H9 (cell line): ENCODE measurements around the gene ALAS1. TPM values are rescaled to one million over a fixed set of nuclear protein-coding genes. Genes with fewer than 3 reads are reported as not detected.

Source experiments
- DNase-seq: peaks from one replicate; pipeline ENCODE4 v3.0.0-alpha.2; 2017
- H2AFZ ChIP-seq: one replicate; pipeline ENCODE4 v1.6.1; 2013; ENCODE audit warnings: mild to moderate bottlenecking, low read length, control low read depth, moderate library complexity
- H2AK5ac ChIP-seq: 2 replicates; pipeline ENCODE4 v1.6.1; 2013; ENCODE audit warnings: low read length, control low read depth, mixed read lengths; ENCODE audit not compliant: insufficient read length
- H2BK120ac ChIP-seq: one replicate; pipeline ENCODE4 v1.6.1; 2013; ENCODE audit warnings: low read depth, mild to moderate bottlenecking, low read length, control low read depth, inconsistent platforms; ENCODE audit not compliant: poor library complexity, severe bottlenecking
- H2BK12ac ChIP-seq: 2 replicates; pipeline ENCODE4 v1.6.1; 2013; ENCODE audit warnings: low read length, control low read depth, mixed read lengths, low read depth; ENCODE audit not compliant: insufficient read length
- H2BK15ac ChIP-seq: 2 replicates; pipeline ENCODE4 v1.6.1; 2013; ENCODE audit warnings: low read depth, low read length, control low read depth
- H2BK20ac ChIP-seq: one replicate; pipeline ENCODE4 v1.6.1; 2013; ENCODE audit warnings: low read depth, mild to moderate bottlenecking, low read length, control low read depth, inconsistent platforms; ENCODE audit not compliant: poor library complexity, severe bottlenecking
- H2BK5ac ChIP-seq: 2 replicates; pipeline ENCODE4 v1.6.1; 2013; ENCODE audit warnings: low read length, control low read depth, mixed read lengths; ENCODE audit not compliant: insufficient read length
- H3K14ac ChIP-seq: 2 replicates; pipeline ENCODE4 v1.6.1; 2013; ENCODE audit warnings: low read length, control low read depth; ENCODE audit not compliant: insufficient read depth
- H3K18ac ChIP-seq: 2 replicates; pipeline ENCODE4 v1.6.1; 2013; ENCODE audit warnings: low read depth, mild to moderate bottlenecking, mixed read lengths, low read length, control low read depth; ENCODE audit not compliant: insufficient read length
- H3K23ac ChIP-seq: 2 replicates; pipeline ENCODE4 v1.6.1; 2013; ENCODE audit warnings: low read length, control low read depth, mixed read lengths, low read depth; ENCODE audit not compliant: insufficient read length
- H3K23me2 ChIP-seq: 2 replicates; pipeline ENCODE4 v1.6.1; 2013; ENCODE audit warnings: low read depth, mild to moderate bottlenecking, mixed read lengths, low read length, control low read depth; ENCODE audit not compliant: insufficient read length, poor library complexity, severe bottlenecking
- H3K27ac ChIP-seq: 2 replicates; pipeline ENCODE4 v1.5.1; 2013; ENCODE audit warnings: low read length, control low read depth, mixed read lengths, low read depth; ENCODE audit not compliant: insufficient read length
- H3K27me3 ChIP-seq: 2 replicates; pipeline ENCODE4 v1.6.1; 2013; ENCODE audit warnings: low read length, control low read depth, inconsistent platforms; ENCODE audit not compliant: insufficient read depth
- H3K4ac ChIP-seq: 2 replicates; pipeline ENCODE4 v1.6.1; 2013; ENCODE audit warnings: low read depth, mild to moderate bottlenecking, control low read depth, inconsistent platforms, low read length, moderate library complexity
- H3K4me1 ChIP-seq: 2 replicates; pipeline ENCODE4 v1.6.1; 2013; ENCODE audit warnings: low read length, control low read depth, inconsistent platforms; ENCODE audit not compliant: insufficient read depth
- H3K4me2 ChIP-seq: 2 replicates; pipeline ENCODE4 v1.6.1; 2013; ENCODE audit warnings: low read length, control low read depth, mixed read lengths; ENCODE audit not compliant: insufficient read length, insufficient read depth
- H3K56ac ChIP-seq: 2 replicates; pipeline ENCODE4 v1.6.1; 2013; ENCODE audit warnings: low read depth, mild to moderate bottlenecking, mixed read lengths, low read length, control low read depth; ENCODE audit not compliant: insufficient read length
- H3K79me1 ChIP-seq: 2 replicates; pipeline ENCODE4 v1.6.1; 2013; ENCODE audit warnings: low read depth, mild to moderate bottlenecking, moderate library complexity, low read length, control low read depth, inconsistent platforms; ENCODE audit not compliant: insufficient read depth, poor library complexity, severe bottlenecking
- H3K79me2 ChIP-seq: 2 replicates; pipeline ENCODE4 v1.6.1; 2013; ENCODE audit warnings: low read length, control low read depth, inconsistent platforms; ENCODE audit not compliant: insufficient read depth
- H3K9ac ChIP-seq: 2 replicates; pipeline ENCODE4 v1.6.1; 2013; ENCODE audit warnings: low read length, control low read depth, mixed read lengths; ENCODE audit not compliant: insufficient read length; ENCODE audit errors: extremely low read depth
- H3K9me3 ChIP-seq: one replicate; pipeline ENCODE4 v1.6.1; 2013; ENCODE audit warnings: low read depth, low read length, inconsistent platforms; ENCODE audit not compliant: control insufficient read depth
- H3T11ph ChIP-seq: one replicate; pipeline ENCODE4 v1.6.1; 2013; ENCODE audit warnings: mild to moderate bottlenecking, low read length, control low read depth, inconsistent platforms
- H4K20me1 ChIP-seq: one replicate; pipeline ENCODE4 v1.6.1; 2013; ENCODE audit not compliant: control insufficient read depth, insufficient read length, insufficient read depth
- H4K5ac ChIP-seq: 2 replicates; pipeline ENCODE4 v1.6.1; 2013; ENCODE audit warnings: low read depth, mild to moderate bottlenecking, mixed read lengths, low read length, control low read depth; ENCODE audit not compliant: insufficient read length
- H4K8ac ChIP-seq: replicated peaks from 2 replicates; pipeline ENCODE4 v1.6.1; 2013; ENCODE audit warnings: low read length, control low read depth, mixed read lengths, low read depth; ENCODE audit not compliant: insufficient read length
- H4K91ac ChIP-seq: 2 replicates; pipeline ENCODE4 v1.6.1; 2013; ENCODE audit warnings: low read depth, mild to moderate bottlenecking, moderate library complexity, mixed read lengths, low read length, control low read depth; ENCODE audit not compliant: insufficient read length
- H3K27ac Mint-ChIP-seq, 3 experiments: 2 replicates in 2 of 3; 3 replicates in 1 of 3; pipeline ENCODE4 v1.8.0; 2020 to 2021; ENCODE audit warnings: mixed read lengths in 3 of 3, mild to moderate bottlenecking in 1 of 3, moderate library complexity in 1 of 3
- H3K27me3 Mint-ChIP-seq: 2 replicates; pipeline ENCODE4 v1.8.0; 2021; ENCODE audit warnings: low read depth, mild to moderate bottlenecking, moderate library complexity, mixed read lengths
- H3K36me3 Mint-ChIP-seq, 3 experiments: 2 replicates in 2 of 3; 3 replicates in 1 of 3; pipeline ENCODE4 v1.8.0; 2020 to 2021; ENCODE audit warnings: low read depth in 3 of 3, mixed read lengths in 3 of 3; ENCODE audit not compliant: insufficient read depth in 1 of 3
- H3K4me1 Mint-ChIP-seq, 2 experiments: 2 replicates each; pipeline ENCODE4 v1.8.0; 2020; ENCODE audit warnings: mixed read lengths in 2 of 2
- H3K4me3 Mint-ChIP-seq, 2 experiments: 2 replicates in 1 of 2; 3 replicates in 1 of 2; pipeline ENCODE4 v1.8.0; 2020 to 2021; ENCODE audit warnings: mild to moderate bottlenecking in 2 of 2, mixed read lengths in 2 of 2, moderate library complexity in 1 of 2
- H3K9me3 Mint-ChIP-seq, 2 experiments: 2 replicates in 1 of 2; 3 replicates in 1 of 2; pipeline ENCODE4 v1.8.0; 2020; ENCODE audit warnings: mild to moderate bottlenecking in 2 of 2, mixed read lengths in 2 of 2, moderate library complexity in 1 of 2
- CTCF ChIP-seq: fragments of 200-600 bp; sonication (generic); conservative IDR thresholded peaks from 3 replicates; pipeline ENCODE4 v1.8.0; 2021; ENCODE audit warnings: antibody characterized with exemption, mild to moderate bottlenecking
- WGBS: extraction: QIAGEN DNeasy Blood & Tissue Kit; methylation state at CpG from one replicate; pipeline ENCODE4 v1.1.7; 2013; ENCODE audit warnings: missing lambda C conversion rate, low lambda C conversion rate, mixed read lengths; ENCODE audit not compliant: insufficient read length; ENCODE audit errors: extremely low coverage; 5-methylcytosine and 5-hydroxymethylcytosine counted together
- total RNA-seq: library from RNA; stranded (reverse); gene quantifications from 2 replicates; pipeline ENCODE4 v1.2.1, GENCODE V29; 2021

Gene ALAS1
- total RNA-seq, 1 experiment from 2014 or later: 39.1 TPM

GRCh38 chr3:52223449-52224408 is 25.8 kb downstream of the ALAS1 start:
- WGBS: no CpG with 5 or more reads among the region's 32 CpGs
- no peak overlapping the region; a peak in 2 of 5 replicates for H3K4me3 Mint-ChIP-seq

More at GRCh38 chr3:52223449-52224408, 25.8 kb downstream of the ALAS1 start:
- Histone ChIP-seq H3K4me1 (no peaks in the 10 kb centered on the region), H3K4me2 (no peak overlapping the region), H3K27ac (no peak overlapping the region), H3K23me2 (no peaks in the 10 kb centered on the region), H2AK5ac (no peak overlapping the region), H4K8ac (no peak overlapping the region), H4K20me1 (no peaks in the 10 kb centered on the region), H2BK5ac (no peak overlapping the region), H3K14ac (no peak overlapping the region), H3K79me1 (no peaks in the 10 kb centered on the region), H3K27me3 (no peaks in the 10 kb centered on the region), H4K91ac (no peak overlapping the region), H2BK120ac (no peak overlapping the region), H3K56ac (no peak overlapping the region), H2AFZ (no peak overlapping the region), H4K5ac (no peak overlapping the region), H3K18ac (no peak overlapping the region), H2BK20ac (no peak overlapping the region), H3K79me2 (no peaks in the 10 kb centered on the region), H3K9me3 (no peaks in the 10 kb centered on the region), H3K4ac (no peak overlapping the region), H2BK15ac (no peak overlapping the region), H3K9ac (no peak overlapping the region), H3K23ac (no peak overlapping the region), H3T11ph (no peak overlapping the region), H2BK12ac (no peak overlapping the region)
- DNase-seq: peak; percentile 16
- Mint-ChIP-seq H3K27me3 (no peaks in the 10 kb centered on the region; the same call in none of the 2 replicates), H3K9me3 (no peaks in the 10 kb centered on the region; a peak in 2 of 5 replicates), H3K4me1 (peaks cover 0 to 23% of the 10 kb centered on the region in 2 experiments; a peak in 3 of 4 replicates), H3K36me3 (no peaks in the 10 kb centered on the region; a peak in 1 of 7 replicates), H3K27ac (peak overlapping the region in 2 of 3 experiments; percentile 46 to 84; a peak in 3 of 7 replicates)
- TF ChIP-seq CTCF: no peak
